Stomach smooth muscle (tissue), 2 donors: ENCODE measurements around the gene HIVEP2.

Experiments used
- H3K27ac ChIP-seq: one replicate; pipeline ENCODE4 v1.7.0; 2013; ENCODE audit warnings: mild to moderate bottlenecking, low read length, inconsistent platforms
- H3K27me3 ChIP-seq, 2 donors: one replicate each; pipeline ENCODE4 v1.7.0; 2013; ENCODE audit warnings: low read length in 2 of 2; ENCODE audit not compliant: insufficient read depth in 2 of 2, control insufficient read depth in 1 of 2
- H3K36me3 ChIP-seq, 2 donors: one replicate each; pipeline ENCODE4 v1.7.0; 2013; ENCODE audit warnings: low read length in 2 of 2; ENCODE audit not compliant: control insufficient read depth in 2 of 2, insufficient read depth in 2 of 2
- H3K4me1 ChIP-seq: one replicate; pipeline ENCODE4 v1.7.0; 2013; ENCODE audit warnings: low read length; ENCODE audit not compliant: control insufficient read depth, insufficient read depth
- H3K4me3 ChIP-seq, 2 donors: one replicate each; pipeline ENCODE4 v1.7.0; 2013; ENCODE audit warnings: low read length in 2 of 2
- H3K9ac ChIP-seq, 2 donors: one replicate each; pipeline ENCODE4 v1.7.0; 2013; ENCODE audit warnings: low read length in 2 of 2, mild to moderate bottlenecking in 1 of 2
- H3K9me3 ChIP-seq, 2 donors: one replicate each; pipeline ENCODE4 v1.7.0; 2013; ENCODE audit warnings: low read length in 2 of 2; ENCODE audit not compliant: control insufficient read depth in 2 of 2
- donor health status: healthy.
- donor health status: Pancreatic carcinoma.

HIVEP2 gene

DNA sequence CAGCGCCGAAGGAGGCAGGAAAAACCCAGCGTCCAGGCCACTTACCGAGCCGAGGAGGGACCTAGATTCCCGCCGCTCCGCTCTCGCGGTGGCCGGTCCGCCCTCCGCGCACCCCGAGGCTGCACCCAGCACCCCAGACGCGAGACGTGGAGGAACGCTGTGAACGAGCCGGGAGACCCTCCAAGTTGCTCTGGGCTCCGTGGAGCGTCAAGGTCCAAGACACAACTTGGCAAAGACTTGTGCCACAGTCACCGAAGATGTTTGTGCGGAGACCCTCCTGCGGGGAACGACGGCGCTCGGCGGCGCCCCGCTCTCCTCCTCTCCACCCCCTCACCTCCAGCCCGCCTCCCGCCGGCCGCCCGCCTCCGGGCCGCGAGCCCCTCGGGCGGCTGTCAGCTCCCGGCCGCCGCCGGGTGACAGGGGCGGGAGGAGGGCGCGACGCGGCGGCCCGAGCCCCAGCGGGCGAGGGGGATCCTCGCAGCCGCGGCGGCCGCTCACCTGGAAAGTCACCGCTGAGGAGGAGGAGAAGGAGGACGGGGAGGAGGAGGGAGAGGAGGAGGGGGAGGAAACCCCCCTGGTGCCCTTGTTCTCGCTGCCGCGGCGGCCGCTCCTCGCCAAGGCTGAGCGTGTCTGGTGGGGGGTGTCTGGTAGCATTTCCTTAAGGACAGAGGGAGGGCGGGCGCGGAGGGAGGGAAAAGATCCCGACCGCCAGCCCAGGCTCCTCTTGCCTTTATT, 637 bp upstream of the HIVEP2 start:
- peak overlapping the region; percentile 95 to 96 for H3K4me3 ChIP-seq
- H3K9me3 ChIP-seq: no peaks in the 10 kb centered on the region
- peak overlapping the region; percentile 97 to 98 for H3K9ac ChIP-seq
- H3K4me1 ChIP-seq: peaks cover 7% of the 10 kb centered on the region
- H3K36me3 ChIP-seq: no peaks in the 10 kb centered on the region
- peak overlapping the region; percentile 98 for H3K27ac ChIP-seq
- H3K27me3 ChIP-seq: no peaks in the 10 kb centered on the region

- Histone ChIP-seq H3K9me3 (no peaks in the 10 kb centered on the region), H3K27ac (peak overlapping the region; percentile 98), H3K36me3 (no peaks in the 10 kb centered on the region), H3K9ac (peak overlapping the region; percentile 89 to 90), H3K4me3 (peak overlapping the region; percentile 87 to 96), H3K4me1 (peaks cover 7% of the 10 kb centered on the region), H3K27me3 (no peaks in the 10 kb centered on the region)
Observed at GRCh38 chr6:142944124-142945048, 590 bp downstream of the HIVEP2 start.

DNA sequence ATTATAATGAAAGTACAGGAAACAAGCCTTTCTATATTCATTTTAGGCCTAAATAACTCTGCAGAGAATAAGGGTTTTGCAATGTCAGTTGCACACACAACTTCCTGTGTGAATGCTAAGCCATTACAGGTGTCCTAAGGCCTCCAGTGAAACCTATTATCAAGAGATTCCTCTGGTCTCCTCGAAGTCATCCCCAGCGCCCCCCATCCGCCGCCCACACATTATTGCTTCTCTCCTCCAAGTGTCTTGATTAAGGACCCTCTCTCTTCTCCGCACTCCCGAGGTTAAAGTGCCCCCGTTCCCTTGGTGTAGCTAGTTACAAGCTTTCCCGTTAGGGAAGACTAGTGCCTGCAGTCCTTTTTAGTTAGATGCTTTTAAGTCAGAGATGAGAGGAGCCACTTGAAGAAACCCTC, 1.3 kb downstream of the HIVEP2 start:
- Histone ChIP-seq H3K27ac (peak overlapping the region; percentile 98), H3K36me3 (no peaks in the 10 kb centered on the region), H3K9me3 (no peaks in the 10 kb centered on the region), H3K9ac (peak overlapping the region; percentile 89 to 90), H3K4me3 (peak overlapping the region; percentile 87 to 96), H3K27me3 (no peaks in the 10 kb centered on the region), H3K4me1 (peaks cover 7% of the 10 kb centered on the region)

GRCh38 chr6:142942805-142943227, 2.2 kb downstream of the HIVEP2 start:
- Histone ChIP-seq H3K9me3 (no peaks in the 10 kb centered on the region), H3K27me3 (no peaks in the 10 kb centered on the region), H3K27ac (no peak overlapping the region), H3K36me3 (no peaks in the 10 kb centered on the region), H3K9ac (no peak overlapping the region), H3K4me1 (peaks cover 7% of the 10 kb centered on the region), H3K4me3 (no peak overlapping the region)

DNA sequence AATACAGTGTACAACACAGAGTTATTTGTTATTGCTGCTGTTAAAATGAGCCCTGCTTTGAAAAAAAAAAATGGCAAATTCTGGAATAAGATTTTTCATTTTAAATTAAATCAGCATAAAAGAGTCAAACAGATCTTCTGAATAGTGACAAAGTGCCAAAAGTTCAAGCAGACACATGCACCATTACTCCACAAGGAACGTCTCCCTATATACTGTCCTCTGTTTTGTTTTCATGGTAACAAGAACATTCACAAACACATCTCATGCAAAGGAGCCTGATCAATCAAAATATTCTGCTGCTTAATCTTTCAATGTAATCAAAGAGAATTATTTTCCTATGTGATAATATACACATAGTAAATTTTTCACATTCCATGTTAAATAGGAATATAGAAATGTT, 2.7 kb downstream of the HIVEP2 start:
- Histone ChIP-seq H3K4me1 (peaks cover 7% of the 10 kb centered on the region), H3K9ac (no peak overlapping the region), H3K4me3 (no peak overlapping the region), H3K27me3 (no peaks in the 10 kb centered on the region), H3K9me3 (no peaks in the 10 kb centered on the region), H3K36me3 (no peaks in the 10 kb centered on the region), H3K27ac (no peak overlapping the region)

- H3K4me1 ChIP-seq: peaks cover 7% of the 10 kb centered on the region
- H3K27ac ChIP-seq: no peak overlapping the region
- no peak overlapping the region for H3K4me3 ChIP-seq
- no peak overlapping the region for H3K9ac ChIP-seq
- H3K27me3 ChIP-seq: no peaks in the 10 kb centered on the region
- H3K9me3 ChIP-seq: no peaks in the 10 kb centered on the region
- H3K36me3 ChIP-seq: no peaks in the 10 kb centered on the region
Observed at GRCh38 chr6:142941018-142941417, 4.0 kb downstream of the HIVEP2 start.

GRCh38 chr6:142940487-142940886, 4.5 kb downstream of the HIVEP2 start:
- H3K36me3 ChIP-seq: no peaks in the 10 kb centered on the region
- H3K27ac ChIP-seq: no peak overlapping the region
- H3K9ac ChIP-seq: no peak overlapping the region
- no peak overlapping the region for H3K4me3 ChIP-seq
- H3K4me1 ChIP-seq: peaks cover 7% of the 10 kb centered on the region
- no peaks in the 10 kb centered on the region for H3K27me3 ChIP-seq
- H3K9me3 ChIP-seq: no peaks in the 10 kb centered on the region

- no peaks in the 10 kb centered on the region for H3K36me3 ChIP-seq
- no peak overlapping the region for H3K27ac ChIP-seq
- H3K4me3 ChIP-seq: no peak overlapping the region
- peaks cover under 1% of the 10 kb centered on the region for H3K4me1 ChIP-seq
- no peaks in the 10 kb centered on the region for H3K9me3 ChIP-seq
- H3K9ac ChIP-seq: no peak overlapping the region
- H3K27me3 ChIP-seq: no peaks in the 10 kb centered on the region
Observed at GRCh38 chr6:142938510-142938909, 6.5 kb downstream of the HIVEP2 start.

DNA sequence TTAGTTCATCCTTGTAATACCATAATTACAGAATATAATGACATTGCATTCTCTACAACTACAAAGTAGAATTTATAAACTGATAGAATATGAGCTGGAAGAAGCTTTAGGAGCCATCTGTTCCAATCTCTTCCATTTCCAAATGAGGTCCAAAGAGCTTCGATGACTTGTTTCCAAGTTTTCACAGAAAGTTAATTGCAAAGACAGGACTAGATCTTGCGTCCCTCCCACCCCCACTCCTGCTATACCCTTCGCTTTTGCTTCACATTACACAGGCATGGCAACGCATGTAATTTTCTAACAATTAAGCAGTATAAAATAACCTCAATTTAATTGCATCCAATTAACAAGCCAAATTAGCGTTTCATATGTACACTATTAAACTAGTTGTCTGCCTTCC, 7.0 kb downstream of the HIVEP2 start:
- no peak overlapping the region for H3K4me3 ChIP-seq
- H3K9ac ChIP-seq: no peak overlapping the region
- H3K36me3 ChIP-seq: no peaks in the 10 kb centered on the region
- H3K4me1 ChIP-seq: no peaks in the 10 kb centered on the region
- H3K27ac ChIP-seq: no peak overlapping the region
- H3K9me3 ChIP-seq: no peaks in the 10 kb centered on the region
- H3K27me3 ChIP-seq: no peaks in the 10 kb centered on the region

DNA sequence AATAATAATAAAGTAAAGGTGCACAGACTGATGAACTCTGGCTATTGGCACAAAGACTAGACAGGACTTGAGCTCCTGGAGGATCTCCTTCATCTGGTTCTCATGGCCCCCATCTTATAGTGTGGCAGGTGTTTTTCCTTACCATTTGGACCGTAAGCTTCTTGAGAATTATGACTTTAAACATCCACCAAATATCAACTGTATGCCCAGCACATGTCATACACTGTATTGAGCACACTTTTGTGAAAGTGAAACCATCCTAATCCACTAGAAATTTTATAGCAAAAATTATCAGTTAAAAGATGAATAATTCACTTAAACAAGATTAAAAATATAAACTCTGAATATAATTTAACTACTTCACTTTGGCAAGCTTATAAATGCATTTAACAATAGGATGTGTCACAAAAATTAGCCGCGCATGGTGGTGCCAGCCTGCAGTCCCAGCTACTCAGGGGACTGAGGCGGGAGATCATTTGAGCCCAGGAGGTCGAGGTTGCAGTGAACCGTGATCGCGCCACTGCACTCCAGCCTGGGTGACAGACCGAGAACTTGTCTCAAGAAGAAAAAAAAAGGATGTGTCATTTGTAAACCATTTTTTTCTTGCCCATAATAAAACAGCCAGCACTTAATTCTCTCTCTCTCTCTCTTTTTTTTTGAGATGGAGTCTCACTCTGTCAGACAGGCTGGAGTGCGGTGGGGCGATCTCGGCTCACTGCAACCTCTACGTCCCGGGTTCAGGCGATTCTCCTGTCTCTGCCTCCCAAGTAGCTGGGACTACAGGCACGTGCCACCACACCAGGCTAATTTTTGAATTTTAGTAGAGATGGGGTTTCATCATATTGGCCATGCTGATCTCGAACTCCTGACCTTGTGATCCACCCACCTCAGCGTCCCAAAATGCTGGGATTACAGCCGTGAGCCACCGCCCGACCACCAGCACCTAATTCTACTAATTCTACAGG, 9.1 kb downstream of the HIVEP2 start:
- Histone ChIP-seq H3K36me3 (no peaks in the 10 kb centered on the region), H3K4me1 (no peaks in the 10 kb centered on the region), H3K4me3 (no peak overlapping the region), H3K9me3 (no peaks in the 10 kb centered on the region), H3K27ac (no peak overlapping the region), H3K9ac (no peak overlapping the region), H3K27me3 (no peaks in the 10 kb centered on the region)
